HG03571 (cell line): ENCODE measurements around the gene ZCCHC7.
"Not testable (repeated sequence)": the region's sequence is repeated elsewhere in the genome, so short reads cannot be mapped to it uniquely, and the experiment has no call there.

Experiments
- ATAC-seq: cut with Tn5 transposase; IDR thresholded peaks from one replicate; pipeline ENCODE4 v1.9.1; 2021; ENCODE audit not compliant: unreplicated experiment

Gene ZCCHC7

DNA sequence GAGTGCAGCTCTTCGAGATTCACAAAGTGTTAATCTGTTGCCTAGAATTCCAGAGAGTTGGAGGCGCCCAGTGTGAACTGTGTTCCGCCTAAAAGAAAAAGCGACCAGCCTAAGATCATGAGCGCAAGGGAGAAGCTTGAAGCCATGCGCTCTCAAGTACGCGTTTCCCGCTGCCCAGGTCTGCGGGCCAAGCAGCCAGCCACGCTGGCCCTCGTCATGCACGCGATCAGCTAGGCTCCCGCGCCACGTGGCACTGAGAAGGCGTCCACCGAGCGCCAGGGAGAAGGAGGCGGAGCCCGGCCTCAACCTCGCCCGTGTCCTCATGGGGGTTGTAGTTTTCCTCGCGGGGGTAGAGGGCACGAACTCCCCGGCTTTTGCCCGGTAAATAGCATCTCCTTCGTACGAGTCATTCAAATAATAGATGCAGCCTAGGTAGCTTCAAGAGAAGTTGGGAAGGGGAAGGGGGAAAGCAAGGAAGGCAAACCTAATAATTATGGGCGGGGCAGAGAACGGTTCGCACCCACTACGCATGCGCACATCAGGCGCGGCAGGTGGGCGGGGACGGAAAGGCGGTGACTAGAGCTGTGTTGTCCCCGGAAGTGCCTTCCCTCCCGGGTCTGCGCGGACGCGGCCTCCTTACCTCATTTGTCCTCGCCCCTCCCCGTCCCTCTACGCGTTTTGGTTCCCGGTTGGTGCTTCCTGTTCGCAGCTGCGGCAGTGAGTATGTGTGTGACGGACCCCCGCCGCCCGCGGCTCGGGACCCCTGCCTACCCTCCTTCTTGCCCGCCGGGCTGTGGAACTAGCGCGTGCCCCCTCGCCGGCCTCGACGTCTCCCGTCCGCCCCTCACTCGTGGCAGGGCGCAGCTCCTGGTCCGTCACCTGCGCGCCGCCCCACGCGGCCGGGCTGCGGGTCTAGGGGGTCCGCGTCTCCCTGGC, at the start of gene ZCCHC7:
TSS of gene ZCCHC7 (plus strand) at position 668 of the 936 bp plus-strand sequence.
- peak; percentile 85 for ATAC-seq

DNA sequence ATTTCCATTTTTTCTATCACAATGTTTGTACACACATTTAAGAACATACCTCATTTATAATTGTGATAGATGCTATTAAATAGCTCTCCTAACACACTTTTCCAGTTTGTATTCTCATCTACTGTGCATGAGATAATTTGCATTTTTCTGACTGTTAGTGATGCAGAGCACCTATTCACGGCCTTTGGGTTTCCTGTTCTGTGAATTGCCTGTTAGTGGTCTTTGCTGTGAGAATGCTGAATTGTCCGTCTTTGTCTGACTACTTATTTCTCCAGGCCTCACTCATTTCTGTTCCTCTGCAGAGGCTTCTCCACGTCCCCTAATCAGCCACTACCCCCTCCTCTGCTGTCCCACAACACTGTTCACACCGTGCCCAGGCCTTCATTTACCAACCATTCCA, 45.6 kb upstream of the ZCCHC7 start:
- ATAC-seq = not testable (repeated sequence)

DNA sequence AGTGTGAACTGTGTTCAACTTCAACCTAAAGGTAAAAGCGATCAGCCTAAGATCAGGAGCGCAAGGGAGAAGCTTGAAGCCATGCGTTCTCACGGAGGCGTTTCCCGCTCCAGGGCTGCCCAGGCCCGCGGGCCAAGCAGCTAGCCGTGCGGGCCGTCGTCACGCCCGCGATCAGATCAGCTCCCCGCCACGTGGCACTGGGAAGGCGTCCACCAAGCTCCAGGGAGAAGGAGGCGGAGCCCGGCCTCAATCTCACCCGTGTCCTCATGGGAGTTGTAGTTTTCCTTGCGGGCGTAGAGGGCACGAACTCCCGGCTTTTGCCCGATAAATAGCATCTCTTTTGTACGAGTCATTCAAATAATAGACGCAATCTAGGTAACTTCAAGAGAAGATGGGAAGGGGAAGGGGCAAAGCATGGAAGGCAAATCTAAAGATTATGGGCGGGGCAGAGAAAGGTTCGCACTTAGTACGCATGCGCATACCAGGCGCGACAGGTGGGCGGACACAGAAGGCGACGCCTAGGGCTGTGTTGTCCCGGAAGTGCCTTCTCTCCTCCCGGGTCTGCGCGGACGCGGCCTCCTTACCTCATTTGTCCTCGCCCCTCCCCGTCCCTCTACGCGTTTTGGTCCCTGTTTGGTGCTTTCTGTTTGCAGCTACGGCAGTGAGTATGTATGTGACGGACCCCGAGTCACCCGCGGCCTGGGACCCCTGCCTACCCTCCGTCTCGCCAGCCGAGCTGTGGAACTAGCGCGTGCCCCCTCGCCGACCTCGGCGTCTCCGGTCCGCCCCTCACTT, 40.8 kb upstream of the ZCCHC7 start:
- ATAC-seq = peak; percentile 90

DNA sequence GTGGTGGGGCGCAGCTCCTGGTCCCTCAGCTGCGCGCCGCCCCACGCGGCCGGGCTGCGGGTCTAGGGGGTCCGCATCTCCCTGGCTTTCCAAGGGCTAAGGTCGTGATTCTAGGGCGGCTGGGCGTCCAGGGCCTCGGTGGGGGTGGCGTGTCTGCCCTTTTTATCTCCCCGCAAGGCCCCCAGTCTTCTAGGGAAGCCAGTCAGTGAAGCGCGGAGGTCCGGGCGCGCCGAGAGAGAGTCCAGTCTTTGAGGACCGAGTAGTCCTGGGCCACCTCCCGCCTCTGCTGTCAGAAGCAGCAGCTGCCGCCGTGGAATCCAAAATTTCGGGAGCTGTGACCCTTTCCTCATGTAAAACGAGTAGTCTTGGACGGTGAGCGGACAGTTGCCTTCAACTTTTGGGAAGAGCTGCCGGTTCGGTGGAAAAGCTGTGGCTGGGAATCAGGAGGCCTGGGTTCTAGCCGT, 40.2 kb upstream of the ZCCHC7 start:
- ATAC-seq = peak; percentile 20

DNA sequence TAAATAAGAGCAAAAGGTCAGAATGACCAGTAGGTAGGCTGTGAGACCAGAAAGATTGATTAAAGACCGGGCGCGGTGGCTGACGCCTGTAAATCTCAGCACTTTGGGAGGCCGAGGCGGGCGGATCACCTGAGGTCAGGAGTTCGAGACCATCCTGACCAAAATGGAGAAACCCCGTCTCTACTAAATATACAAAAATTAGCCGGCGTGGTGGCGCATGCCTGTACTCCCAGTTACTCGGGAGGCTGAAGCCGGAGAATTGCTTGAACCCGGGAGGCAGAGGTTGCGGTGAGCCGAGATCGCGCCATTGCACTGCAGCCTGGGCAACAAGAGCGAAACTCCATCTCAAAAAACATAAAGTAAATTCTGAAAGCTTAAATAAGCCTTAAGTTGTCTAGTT, 38.9 kb upstream of the ZCCHC7 start:
- not testable (repeated sequence) for ATAC-seq

DNA sequence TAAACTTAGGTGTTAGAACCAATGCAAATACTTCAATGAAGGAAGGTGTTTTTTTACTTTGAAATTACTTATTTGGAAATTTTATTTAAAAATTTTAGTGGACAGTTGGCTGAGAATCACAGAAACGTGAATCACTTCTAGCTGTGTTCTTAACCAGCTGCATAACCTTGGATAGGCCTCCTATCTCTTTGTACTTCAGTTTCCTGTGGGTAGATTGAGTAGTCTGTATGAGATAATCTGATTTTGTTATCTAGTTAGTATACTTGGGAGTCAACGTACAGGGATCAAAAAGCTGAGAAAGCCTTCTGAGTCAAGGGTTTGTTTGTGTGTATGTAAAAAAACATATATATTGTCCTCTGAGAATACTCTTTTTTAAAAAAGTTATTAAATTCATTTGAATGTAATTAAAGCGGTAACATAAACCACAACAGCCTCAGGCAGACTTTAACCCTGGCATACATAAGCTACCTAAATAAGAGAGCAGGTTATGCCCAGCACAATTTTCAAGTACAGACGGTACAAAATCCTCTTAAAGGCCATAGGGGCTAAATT, 38.1 kb upstream of the ZCCHC7 start:
- ATAC-seq = no peak

DNA sequence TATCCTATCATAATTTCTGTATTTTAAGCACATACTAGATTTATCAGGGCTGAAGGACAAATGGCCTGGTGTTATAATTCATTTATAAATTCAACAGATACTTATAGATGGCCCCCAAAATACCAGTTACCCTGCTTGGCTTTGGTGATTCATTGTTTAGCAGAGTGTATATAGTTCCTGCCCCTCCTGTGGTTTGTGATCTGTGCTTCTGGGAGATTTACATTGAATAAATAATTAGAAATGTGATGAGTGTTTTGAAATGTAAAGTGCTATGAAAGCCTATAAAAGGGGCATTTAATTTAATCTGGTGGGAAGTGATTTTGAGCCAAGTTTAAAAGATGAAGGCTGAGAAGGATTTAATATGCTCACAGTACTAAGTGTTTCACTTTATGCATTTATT, 36.7 kb upstream of the ZCCHC7 start:
- ATAC-seq = no peak

DNA sequence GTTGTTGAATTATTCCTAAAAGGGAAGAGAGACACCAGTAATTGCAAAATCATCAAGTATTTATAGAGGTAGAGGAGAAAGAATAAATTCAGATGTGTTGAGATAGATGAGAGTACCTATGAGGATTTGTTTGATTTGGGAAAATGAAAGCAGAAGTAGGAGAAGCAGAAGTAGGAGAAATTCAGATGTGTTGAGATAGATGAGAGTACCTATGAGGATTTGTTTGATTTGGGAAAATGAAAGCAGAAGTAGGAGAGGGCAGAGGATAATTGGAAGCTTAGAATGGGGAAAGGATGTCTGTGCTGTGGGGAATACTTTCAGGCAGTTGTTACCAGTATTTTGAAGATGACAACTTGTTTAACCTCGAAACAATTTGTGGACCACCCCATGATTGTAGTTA, 35.1 kb upstream of the ZCCHC7 start:
- ATAC-seq = no peak

DNA sequence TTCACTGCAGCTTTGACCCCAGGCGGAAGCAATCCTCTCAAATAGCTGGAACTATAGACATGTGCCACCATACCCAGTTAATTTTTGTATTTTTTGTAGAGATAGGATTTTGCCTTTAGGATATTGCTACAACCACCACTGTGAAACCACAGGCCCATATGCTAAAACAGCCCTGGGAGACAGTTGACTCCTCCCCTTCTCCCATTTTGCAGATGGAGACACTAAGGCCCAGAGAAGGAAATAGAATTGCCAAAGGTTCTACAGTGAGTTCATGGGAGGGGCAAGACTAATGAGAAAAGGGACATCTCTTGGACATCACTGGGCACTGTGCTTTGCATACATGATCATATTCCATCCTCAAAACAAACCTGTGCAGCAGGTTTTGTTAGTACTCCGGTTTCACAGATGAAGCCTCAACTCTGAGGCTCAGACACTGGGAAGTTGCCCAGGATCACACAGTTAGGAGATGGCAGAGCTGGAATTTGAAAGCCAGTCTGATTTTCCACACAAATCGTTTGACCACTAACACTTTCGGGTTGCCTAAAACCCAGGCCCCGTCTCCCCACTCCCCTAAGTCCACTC, 27.6 kb upstream of the ZCCHC7 start:
- ATAC-seq = not testable (repeated sequence)

DNA sequence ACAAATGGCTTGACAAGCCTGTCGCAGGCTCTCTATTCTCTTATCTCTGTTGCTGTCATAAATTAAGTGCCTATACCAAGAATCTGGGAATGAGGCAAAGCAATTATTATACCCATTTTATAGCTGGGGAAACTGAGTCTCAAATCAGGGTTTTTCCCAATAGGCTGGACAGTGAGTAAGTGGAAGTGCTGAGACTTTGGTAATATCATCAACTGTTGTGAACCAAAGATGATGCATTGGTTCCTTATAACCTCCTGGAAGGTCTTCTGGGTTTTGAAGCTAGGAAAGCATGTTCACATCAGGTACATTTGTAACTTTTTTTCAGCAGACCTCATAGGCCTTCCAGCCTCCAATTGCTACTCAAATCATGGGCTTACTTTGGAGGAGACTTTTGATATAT, 25.6 kb upstream of the ZCCHC7 start:
- no peak for ATAC-seq

DNA sequence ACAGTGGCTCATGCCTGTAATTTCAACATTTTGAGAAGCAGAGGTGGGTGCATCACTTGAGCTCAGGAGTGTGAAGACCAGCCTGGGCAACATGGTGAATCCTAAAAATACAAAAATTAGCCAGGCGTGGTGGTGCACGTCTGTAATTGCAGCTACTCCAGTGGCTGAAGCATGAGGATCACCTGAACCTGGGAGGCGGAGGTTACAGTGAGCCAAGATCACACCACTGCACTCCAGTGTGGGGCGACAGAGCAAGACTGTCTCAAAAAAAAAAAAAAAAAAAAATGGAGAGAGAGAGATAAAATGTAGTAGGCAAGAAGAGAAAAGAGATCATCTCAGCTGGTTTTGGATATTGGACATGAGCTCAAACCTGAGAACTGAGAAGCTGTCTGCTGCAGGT, 23.7 kb upstream of the ZCCHC7 start:
- no peak for ATAC-seq

DNA sequence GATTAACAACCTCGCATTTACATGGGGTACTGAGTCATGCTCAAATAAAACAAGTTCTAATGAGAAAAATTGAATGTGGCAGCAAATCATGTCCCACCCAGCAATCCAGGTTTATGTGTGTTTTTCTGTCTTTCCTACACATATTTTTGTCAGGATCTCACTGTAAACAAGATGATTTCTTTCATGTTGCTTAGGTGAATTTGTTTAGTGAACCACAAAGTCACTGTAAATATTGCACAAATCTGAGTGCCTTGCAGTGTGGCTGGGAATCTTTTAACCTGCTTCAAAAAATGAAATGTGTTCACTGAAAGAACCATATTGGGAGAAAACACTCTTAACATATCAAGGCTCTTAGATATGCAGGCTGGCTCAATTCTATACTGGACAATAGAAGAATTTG, 23.1 kb upstream of the ZCCHC7 start:
- no peak for ATAC-seq

DNA sequence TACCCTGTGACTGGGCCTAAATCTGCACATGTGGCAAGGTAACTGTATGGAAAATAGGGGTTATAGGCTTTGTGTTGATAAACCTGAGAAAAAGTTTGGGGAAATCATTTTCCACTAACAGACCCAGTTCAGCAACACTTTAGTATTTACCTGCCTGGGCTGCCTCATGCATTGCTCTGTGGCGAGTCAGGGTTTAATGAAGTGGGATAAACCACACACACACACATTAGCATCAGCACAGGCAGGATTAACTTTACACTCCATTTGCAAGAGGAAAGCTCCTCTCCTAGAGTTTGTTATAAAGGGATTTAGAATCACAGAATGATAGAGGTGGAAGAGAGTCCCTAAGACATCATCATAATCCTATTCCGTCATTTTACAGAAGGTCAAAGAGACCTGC, 20.0 kb upstream of the ZCCHC7 start:
- no peak for ATAC-seq

DNA sequence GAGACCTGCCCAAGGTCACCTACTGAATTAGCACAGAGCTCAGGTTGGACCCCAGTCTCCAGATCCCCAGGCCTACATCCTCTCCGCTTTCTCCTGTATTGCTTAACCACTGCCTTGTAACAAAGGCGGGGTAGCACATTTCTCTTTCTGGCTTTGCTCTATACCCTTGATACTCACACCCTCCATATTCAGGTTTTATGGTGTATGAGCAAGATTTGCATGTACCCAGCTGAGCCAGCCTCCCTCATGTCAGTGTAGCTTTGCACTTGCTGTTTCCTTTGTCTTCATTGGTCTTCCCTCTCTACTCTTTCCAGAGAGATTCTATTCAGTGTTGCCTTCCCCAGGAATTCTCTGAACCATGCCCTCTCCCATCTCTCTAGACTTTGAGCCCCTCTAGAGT, 19.6 kb upstream of the ZCCHC7 start:
- ATAC-seq = no peak

DNA sequence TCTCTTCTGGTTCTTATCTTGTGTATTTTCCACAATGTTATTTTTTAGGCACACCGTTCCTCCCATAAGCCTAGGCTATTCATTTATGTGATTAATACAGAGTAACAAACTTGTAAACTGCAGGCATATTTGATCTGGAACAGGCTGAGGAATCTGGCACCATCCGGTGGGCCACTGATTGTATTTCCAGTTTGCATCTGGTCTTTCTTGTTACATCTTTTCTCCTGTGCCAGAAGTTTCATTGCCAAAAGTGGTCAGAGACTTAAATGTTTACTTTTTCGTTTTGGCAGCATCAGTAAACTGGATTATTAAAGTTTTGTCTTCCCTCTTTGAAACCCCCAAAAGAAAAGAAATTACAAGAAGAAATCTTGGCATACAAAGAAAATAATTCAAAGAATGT, 17.9 kb upstream of the ZCCHC7 start:
- ATAC-seq = no peak

DNA sequence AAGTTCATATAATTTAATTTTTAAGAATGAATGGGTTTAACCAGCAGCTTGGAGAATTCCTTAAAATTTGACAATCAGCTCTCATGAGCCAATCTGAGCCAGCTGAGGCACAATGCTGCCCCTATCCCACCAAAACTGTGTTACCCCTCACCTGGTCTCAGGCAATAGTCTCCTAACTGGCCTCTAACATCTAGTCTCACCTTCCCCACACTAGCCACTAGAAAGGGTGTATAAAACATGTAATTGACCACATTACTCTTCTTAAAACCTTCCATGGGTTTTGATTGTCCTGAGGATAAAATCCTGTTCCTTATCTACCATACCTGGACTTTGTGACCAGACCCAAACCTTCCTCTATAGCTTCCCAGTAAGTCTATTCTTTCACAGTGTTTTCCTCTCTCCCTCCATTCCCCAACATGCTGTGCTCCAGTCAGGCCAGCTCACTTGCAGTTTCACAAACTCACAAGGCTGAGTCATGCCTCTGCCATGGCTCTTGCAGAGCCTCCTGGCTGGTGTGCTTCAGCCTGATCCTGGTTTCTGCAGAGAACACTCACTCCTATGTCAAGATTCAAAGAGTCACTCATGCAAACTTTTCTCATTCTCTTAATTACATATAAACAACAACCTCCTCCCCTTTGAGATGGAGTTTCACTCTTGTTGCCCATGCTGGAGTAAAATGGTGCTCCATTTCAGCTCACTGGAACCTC, 16.0 kb upstream of the ZCCHC7 start:
- ATAC-seq = no peak

DNA sequence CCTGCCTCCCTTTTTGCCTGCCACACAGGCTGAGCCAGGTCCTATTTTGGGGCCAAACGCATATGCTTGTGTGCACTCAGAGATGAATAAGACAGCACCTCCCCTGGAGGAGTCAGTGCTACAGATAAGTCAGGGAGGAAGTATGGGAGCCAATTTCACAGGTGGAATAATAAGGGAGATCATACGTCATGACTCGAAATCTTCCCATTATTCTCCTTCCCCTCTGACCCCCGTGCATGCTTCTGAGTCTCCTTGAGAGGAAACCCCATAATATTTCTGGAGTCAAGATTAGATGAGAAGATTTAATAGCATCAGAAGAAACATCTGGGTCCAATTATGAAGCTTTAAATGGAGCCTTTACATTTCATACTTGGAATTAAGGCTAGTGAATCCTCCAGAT, 15.1 kb upstream of the ZCCHC7 start:
- ATAC-seq = no peak

DNA sequence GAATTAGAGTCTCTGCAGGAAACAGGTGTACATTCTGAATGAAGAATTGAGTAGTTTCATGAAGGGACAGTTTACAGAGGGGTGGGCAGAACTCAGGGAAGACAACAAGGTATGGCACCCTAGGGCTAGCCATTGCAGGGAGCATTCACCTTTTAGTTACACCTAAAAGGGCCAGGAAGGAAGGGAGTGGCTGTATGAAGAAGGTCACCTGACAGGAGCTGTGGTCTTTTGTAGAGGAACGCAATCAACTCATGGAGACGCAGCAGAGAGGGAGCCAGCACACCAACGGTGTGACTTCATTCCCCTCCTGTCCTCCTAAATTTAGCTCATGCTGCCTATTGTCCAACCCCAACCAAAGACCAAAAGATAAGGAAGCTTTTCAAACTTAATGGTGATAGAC, 12.7 kb upstream of the ZCCHC7 start:
- no peak for ATAC-seq

DNA sequence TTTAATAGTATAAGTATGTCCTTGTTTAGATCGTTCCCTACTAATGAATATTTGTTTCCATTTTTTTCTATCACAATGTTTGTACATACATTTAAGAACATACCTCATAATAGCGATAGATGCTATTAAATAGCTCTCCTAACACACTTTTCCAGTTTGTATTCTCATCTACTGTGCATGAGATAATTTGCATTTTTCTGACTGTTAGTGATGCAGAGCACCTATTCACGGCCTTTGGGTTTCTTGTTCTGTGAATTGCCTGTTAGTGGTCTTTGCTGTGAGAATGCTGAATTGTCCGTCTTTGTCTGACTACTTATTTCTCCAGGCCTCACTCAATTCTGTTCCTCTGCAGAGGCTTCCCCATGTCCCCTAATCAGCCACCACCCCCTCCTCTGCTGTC, 5.9 kb upstream of the ZCCHC7 start:
- not testable (repeated sequence) for ATAC-seq

DNA sequence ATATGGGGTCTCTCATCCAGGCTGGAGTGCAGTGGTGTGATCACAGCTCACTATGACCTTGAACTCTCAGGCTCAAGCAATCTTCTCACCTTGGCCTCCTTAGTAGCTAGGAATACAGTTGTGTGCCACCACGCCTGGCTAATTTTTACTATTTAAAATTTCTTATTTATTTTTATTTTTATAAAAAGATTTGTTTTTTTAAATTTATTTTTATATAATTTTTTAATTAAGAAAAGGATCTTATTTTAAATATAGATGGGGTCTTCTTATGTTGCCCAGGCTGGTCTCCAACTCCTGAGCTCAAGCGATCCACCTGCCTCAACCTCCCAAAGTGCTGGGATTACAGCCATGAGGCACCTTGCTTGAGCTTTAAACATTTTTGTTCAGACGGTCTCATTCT, 2.4 kb upstream of the ZCCHC7 start:
- no peak for ATAC-seq

DNA sequence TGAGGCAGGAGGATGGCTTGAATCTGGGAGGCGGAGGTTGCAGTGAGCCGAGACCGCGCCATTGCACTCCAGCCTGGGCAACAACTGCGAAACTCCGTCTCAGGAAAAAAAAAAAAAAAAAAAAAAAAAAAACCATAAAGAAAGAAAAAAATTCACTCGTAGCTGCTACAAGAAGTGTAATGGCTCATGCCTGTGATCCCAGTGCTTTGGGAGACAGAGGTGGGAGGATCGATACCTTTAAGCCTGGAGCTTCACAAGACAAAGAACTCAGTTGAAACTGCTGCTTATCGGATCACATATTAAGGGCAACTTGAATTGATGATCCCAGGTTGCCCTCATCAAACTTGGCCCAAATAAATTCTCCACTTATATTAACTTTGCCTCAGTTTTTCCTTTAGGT, 1.0 kb upstream of the ZCCHC7 start:
- no peak for ATAC-seq
